SJCRH30 (cell line): Measurements from ENCODE around the gene GAS7. TPM values are rescaled to one million over a fixed set of nuclear protein-coding genes. Genes with fewer than 3 reads are reported as not detected.
"Not testable (repeated sequence)": the region's sequence is repeated elsewhere in the genome, so short reads cannot be mapped to it uniquely, and the experiment has no call there.

ENCODE experiments used
- DNase-seq, 2 experiments: peaks; one replicate each; pipeline ENCODE4 v3.0.0-alpha.2; 2015 to 2020
- H3K27ac ChIP-seq: fragments of 250-450 bp; sonication (Bioruptor Pico); 2 replicates; pipeline ENCODE4 v1.5.1; 2020; ENCODE audit warnings: mild to moderate bottlenecking, moderate library complexity
- H3K27me3 ChIP-seq: fragments of 250-450 bp; sonication (Bioruptor Pico); 2 replicates; pipeline ENCODE4 v1.5.1; 2020; ENCODE audit warnings: mild to moderate bottlenecking, moderate library complexity
- H3K36me3 ChIP-seq: fragments of 250-450 bp; sonication (Bioruptor Pico); 2 replicates; pipeline ENCODE4 v1.5.1; 2020; ENCODE audit warnings: mild to moderate bottlenecking, moderate library complexity
- H3K4me1 ChIP-seq: fragments of 250-450 bp; sonication (Bioruptor Pico); 2 replicates; pipeline ENCODE4 v1.5.1; 2020; ENCODE audit warnings: mild to moderate bottlenecking, moderate library complexity
- H3K4me3 ChIP-seq: fragments of 250-450 bp; sonication (Bioruptor Pico); 2 replicates; pipeline ENCODE4 v1.5.1; 2020; ENCODE audit warnings: mild to moderate bottlenecking, moderate library complexity
- H3K9me3 ChIP-seq: fragments of 250-450 bp; sonication (Bioruptor Pico); replicated peaks from 2 replicates; pipeline ENCODE4 v1.5.1; 2020; ENCODE audit warnings: mild to moderate bottlenecking, moderate library complexity
- total RNA-seq: library from RNA; depleted of rRNA; stranded (reverse); fragments of >200 nt; shearing (Covaris generic); gene quantifications from 2 replicates; pipeline ENCODE4 v1.2.3, GENCODE V29; 2014

Gene GAS7
- total RNA-seq, 1 experiment from 2014 or later: 0.91 TPM

DNA sequence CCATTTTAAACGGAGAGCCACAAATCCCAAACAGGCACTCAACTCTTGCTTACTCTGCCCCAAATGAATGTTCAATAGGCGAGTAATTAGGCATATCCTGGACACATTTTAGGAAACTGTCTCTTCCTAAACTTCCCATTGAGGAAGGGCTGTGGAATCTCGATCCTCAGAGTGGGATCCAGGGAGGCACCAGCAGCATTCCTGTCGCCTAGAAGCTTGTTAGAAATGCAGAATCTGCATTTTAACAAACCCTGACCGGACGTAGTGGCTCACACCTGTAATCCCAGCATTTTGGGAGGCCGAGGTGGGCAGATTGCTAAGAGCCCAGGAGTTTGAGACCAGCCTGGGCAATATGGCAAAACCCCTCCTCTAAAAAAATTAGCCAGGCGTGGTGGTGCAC lies 95.6 kb downstream of the GAS7 start:
- no peak overlapping the region for H3K27ac ChIP-seq
- no peak for DNase-seq
- H3K27me3 ChIP-seq: no peaks in the 10 kb centered on the region
- no peaks in the 10 kb centered on the region for H3K9me3 ChIP-seq
- no peak overlapping the region for H3K4me3 ChIP-seq
- H3K36me3 ChIP-seq: no peaks in the 10 kb centered on the region
- H3K4me1 ChIP-seq: no peaks in the 10 kb centered on the region

DNA sequence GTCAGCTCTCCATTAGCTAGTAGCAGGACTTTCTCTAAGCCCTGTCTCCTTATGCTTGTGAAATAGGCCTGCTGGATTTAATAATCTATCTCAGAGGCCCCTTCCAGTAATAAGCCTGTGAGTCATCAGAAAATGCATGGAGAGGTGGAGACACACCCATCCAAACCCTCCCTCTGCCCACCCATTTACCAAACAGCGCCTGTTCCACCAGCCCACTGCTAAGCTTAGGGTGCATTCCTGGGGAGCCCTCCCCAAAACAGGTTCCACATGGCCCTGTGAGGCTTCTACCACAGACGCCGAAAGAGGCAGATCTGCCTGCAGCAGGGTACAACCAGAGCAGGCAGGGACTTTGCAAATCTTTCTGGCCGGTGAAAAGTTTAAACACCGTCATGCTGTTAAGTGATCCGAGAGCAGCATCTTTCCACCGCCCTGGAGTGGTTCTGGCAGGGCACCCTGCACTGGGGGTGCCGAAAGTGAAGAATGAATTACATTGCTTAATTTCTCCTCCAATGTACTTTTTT lies 99.3 kb downstream of the GAS7 start:
- Histone ChIP-seq H3K4me1 (no peaks in the 10 kb centered on the region), H3K27me3 (no peaks in the 10 kb centered on the region), H3K4me3 (no peak overlapping the region), H3K36me3 (no peaks in the 10 kb centered on the region), H3K9me3 (no peaks in the 10 kb centered on the region), H3K27ac (no peak overlapping the region)
- no peak for DNase-seq

- Histone ChIP-seq H3K4me1 (no peaks in the 10 kb centered on the region), H3K27ac (no peak overlapping the region), H3K4me3 (no peak overlapping the region), H3K27me3 (no peaks in the 10 kb centered on the region), H3K9me3 (no peaks in the 10 kb centered on the region), H3K36me3 (no peaks in the 10 kb centered on the region)
- DNase-seq: no peak
These were observed 101.8 kb downstream of the GAS7 start for GRCh38 chr17:10096596-10096995.

DNA sequence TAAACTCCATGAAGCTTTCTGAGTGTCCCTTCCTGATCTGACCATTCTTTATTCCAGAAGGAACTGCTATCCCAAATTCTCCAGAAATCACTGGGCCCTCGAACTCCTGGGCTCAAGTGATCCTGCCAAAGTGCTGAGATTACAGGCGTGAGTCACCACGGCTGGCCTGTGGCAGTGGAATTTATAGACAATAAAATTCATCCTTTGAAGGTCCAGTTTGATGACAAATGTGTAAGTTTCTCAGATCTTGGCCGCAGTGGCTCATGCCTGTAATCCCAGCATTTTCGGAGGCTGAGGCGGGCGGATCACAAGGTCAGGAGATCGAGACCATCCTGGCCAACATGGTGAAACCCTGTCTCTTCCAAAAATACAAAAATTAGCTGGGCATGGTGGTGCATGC lies 103.1 kb downstream of the GAS7 start:
- H3K27me3 ChIP-seq, H3K36me3 ChIP-seq, H3K4me1 ChIP-seq, DNase-seq, H3K27ac ChIP-seq, H3K9me3 ChIP-seq, H3K4me3 ChIP-seq: not testable (repeated sequence)

GRCh38 chr17:10094797-10095196 lies 103.6 kb downstream of the GAS7 start:
- Histone ChIP-seq H3K27me3 (no peaks in the 10 kb centered on the region), H3K9me3 (no peaks in the 10 kb centered on the region), H3K36me3 (no peaks in the 10 kb centered on the region), H3K4me3 (no peak overlapping the region), H3K27ac (no peak overlapping the region), H3K4me1 (no peaks in the 10 kb centered on the region)
- DNase-seq: no peak

DNA sequence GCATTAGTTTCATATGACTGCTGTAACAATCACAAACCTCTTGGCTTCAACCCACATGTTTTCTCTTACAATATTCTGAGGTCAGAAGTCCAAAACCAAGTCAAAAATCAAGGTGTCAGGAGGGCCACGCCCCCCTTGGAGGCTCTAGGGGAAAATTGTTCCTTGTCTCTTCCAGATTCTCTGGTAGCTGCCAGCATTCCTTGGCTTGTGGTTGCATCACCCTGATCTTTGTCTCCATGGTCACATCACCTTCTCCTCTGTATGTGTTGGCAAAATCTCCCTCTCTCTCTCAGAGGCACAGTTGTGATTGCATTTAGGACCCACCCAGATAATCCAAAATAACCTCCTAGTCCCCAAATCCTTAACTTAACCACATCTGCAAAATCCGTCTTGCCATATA lies 105.8 kb downstream of the GAS7 start:
- Histone ChIP-seq H3K27ac (no peak overlapping the region), H3K9me3 (no peaks in the 10 kb centered on the region), H3K4me1 (no peaks in the 10 kb centered on the region), H3K27me3 (no peaks in the 10 kb centered on the region), H3K36me3 (no peaks in the 10 kb centered on the region), H3K4me3 (no peak overlapping the region)
- no peak for DNase-seq

- no peaks in the 10 kb centered on the region for H3K4me1 ChIP-seq
- H3K4me3 ChIP-seq: no peak overlapping the region
- no peaks in the 10 kb centered on the region for H3K27me3 ChIP-seq
- no peak overlapping the region for H3K27ac ChIP-seq
- H3K36me3 ChIP-seq: no peaks in the 10 kb centered on the region
- DNase-seq: no peak
- H3K9me3 ChIP-seq: no peaks in the 10 kb centered on the region
These were observed 107.4 kb downstream of the GAS7 start for GRCh38 chr17:10091046-10091445.

GRCh38 chr17:10089196-10089804 lies 109.1 kb downstream of the GAS7 start:
- no peak for DNase-seq
- no peaks in the 10 kb centered on the region for H3K36me3 ChIP-seq
- H3K4me1 ChIP-seq: no peaks in the 10 kb centered on the region
- H3K27ac ChIP-seq: no peak overlapping the region
- no peaks in the 10 kb centered on the region for H3K27me3 ChIP-seq
- no peak overlapping the region for H3K4me3 ChIP-seq
- H3K9me3 ChIP-seq: no peaks in the 10 kb centered on the region

- Histone ChIP-seq H3K4me1 (no peaks in the 10 kb centered on the region), H3K27ac (no peak overlapping the region), H3K27me3 (no peaks in the 10 kb centered on the region), H3K9me3 (no peaks in the 10 kb centered on the region), H3K4me3 (no peak overlapping the region), H3K36me3 (no peaks in the 10 kb centered on the region)
- DNase-seq: no peak
These were observed 110.0 kb downstream of the GAS7 start for GRCh38 chr17:10088444-10088843.

DNA sequence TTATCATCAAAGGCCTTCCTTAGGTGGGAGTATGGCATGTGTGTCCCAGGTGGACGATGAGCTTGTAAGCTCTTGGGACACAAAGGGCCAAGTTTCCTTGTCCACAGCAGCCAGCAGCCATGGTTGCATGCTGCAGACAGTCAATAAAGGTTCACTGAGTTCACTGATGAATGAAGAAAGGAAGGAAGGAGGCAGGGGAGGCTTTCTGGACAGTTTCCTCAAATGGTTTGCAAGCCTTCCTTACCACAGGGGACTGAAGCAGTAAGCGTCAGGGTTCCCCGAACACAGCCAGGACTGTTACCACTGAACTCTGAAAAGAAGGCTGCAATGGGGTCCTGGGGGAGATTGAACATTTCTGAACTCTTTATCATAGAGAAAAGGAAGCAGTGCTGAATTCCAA lies 111.1 kb downstream of the GAS7 start:
- Histone ChIP-seq H3K9me3 (no peaks in the 10 kb centered on the region), H3K27ac (no peak overlapping the region), H3K4me1 (no peaks in the 10 kb centered on the region), H3K27me3 (no peaks in the 10 kb centered on the region), H3K4me3 (no peak overlapping the region), H3K36me3 (no peaks in the 10 kb centered on the region)
- no peak for DNase-seq

GRCh38 chr17:10083864-10084263 lies 114.5 kb downstream of the GAS7 start:
- no peaks in the 10 kb centered on the region for H3K27me3 ChIP-seq
- H3K36me3 ChIP-seq: no peaks in the 10 kb centered on the region
- H3K9me3 ChIP-seq: no peaks in the 10 kb centered on the region
- H3K27ac ChIP-seq: no peak overlapping the region
- H3K4me1 ChIP-seq: no peaks in the 10 kb centered on the region
- no peak for DNase-seq
- H3K4me3 ChIP-seq: no peak overlapping the region

DNA sequence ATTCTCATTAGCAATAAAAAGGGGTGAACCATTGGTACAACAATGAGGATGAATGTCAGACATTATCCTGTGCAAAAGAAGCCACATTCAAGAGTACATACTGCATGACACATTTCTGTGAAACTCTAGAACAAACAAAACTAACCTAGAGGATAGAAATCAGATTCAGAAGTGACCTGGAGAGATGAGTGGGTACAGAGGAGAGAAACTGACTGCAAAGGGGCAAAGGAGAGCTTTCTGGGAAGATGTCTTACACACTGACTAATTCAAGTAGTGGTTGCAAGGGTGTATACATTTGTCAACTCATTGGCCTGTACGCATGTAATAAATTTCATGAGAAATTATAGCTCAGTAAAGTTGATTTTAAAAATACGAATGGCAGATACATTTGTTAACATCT lies 115.6 kb downstream of the GAS7 start:
- Histone ChIP-seq H3K27ac (no peak overlapping the region), H3K4me1 (no peaks in the 10 kb centered on the region), H3K36me3 (no peaks in the 10 kb centered on the region), H3K9me3 (no peaks in the 10 kb centered on the region), H3K4me3 (no peak overlapping the region), H3K27me3 (no peaks in the 10 kb centered on the region)
- no peak for DNase-seq

GRCh38 chr17:10081571-10082169 lies 116.7 kb downstream of the GAS7 start:
- no peaks in the 10 kb centered on the region for H3K36me3 ChIP-seq
- no peaks in the 10 kb centered on the region for H3K27me3 ChIP-seq
- H3K4me1 ChIP-seq: no peaks in the 10 kb centered on the region
- no peaks in the 10 kb centered on the region for H3K9me3 ChIP-seq
- no peak for DNase-seq
- H3K27ac ChIP-seq: no peak overlapping the region
- H3K4me3 ChIP-seq: no peak overlapping the region

GRCh38 chr17:10077561-10078299 lies 120.7 kb downstream of the GAS7 start:
- no peak for DNase-seq
- Histone ChIP-seq H3K27ac (no peak overlapping the region), H3K36me3 (no peaks in the 10 kb centered on the region), H3K9me3 (no peaks in the 10 kb centered on the region), H3K4me3 (no peak overlapping the region), H3K4me1 (no peaks in the 10 kb centered on the region), H3K27me3 (no peaks in the 10 kb centered on the region)

DNA sequence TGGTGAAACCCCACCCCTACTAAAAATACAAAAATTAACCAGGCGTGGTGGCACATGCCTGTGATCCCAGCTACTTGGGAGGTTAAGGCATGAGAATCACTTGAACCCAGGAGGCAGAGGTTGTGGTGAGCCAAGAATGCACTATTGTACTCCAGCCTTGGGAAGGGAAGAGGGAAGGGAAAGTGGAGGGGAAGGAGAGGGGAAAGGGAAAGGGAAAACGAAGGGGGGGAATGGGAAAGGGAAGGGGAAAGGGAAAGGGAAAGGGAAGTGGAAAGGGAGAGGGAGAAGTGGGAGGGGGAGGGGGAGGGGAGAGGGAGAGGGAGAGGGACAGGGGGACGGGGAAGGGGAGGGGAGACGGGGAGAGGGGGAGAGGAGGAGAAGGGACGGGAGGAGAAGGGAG lies 122.5 kb downstream of the GAS7 start:
- H3K27ac ChIP-seq: no peak overlapping the region
- no peaks in the 10 kb centered on the region for H3K36me3 ChIP-seq
- H3K4me1 ChIP-seq: no peaks in the 10 kb centered on the region
- no peaks in the 10 kb centered on the region for H3K9me3 ChIP-seq
- H3K4me3 ChIP-seq: no peak overlapping the region
- H3K27me3 ChIP-seq: no peaks in the 10 kb centered on the region
- no peak for DNase-seq
